Uterus (tissue), 2 donors: ENCODE results near the gene AMDHD1.

ENCODE experiments used
- POLR2A ChIP-seq, 2 donors: fragments of 450-650 bp; IDR thresholded peaks; one replicate each; pipeline ENCODE4 v1.6.1; 2016; ENCODE audit warnings: antibody characterized with exemption in 2 of 2, mild to moderate bottlenecking in 1 of 2, moderate library complexity in 1 of 2
- TF ChIP-seq, protein P1 (sequence below), 4 experiments: fragments of 200-600 bp in 2 of 4; fragments of 450-650 bp in 2 of 4; sonication (generic) in 2 of 4; IDR thresholded peaks; one replicate each; pipeline ENCODE4 v1.5.1; 2016 to 2019; ENCODE audit warnings: antibody characterized with exemption in 4 of 4, mild to moderate bottlenecking in 2 of 4, moderate library complexity in 1 of 4

GRCh38 chr12:95986635-95987570, 43.8 kb downstream of the AMDHD1 start:
- TF ChIP-seq, protein P1, sequence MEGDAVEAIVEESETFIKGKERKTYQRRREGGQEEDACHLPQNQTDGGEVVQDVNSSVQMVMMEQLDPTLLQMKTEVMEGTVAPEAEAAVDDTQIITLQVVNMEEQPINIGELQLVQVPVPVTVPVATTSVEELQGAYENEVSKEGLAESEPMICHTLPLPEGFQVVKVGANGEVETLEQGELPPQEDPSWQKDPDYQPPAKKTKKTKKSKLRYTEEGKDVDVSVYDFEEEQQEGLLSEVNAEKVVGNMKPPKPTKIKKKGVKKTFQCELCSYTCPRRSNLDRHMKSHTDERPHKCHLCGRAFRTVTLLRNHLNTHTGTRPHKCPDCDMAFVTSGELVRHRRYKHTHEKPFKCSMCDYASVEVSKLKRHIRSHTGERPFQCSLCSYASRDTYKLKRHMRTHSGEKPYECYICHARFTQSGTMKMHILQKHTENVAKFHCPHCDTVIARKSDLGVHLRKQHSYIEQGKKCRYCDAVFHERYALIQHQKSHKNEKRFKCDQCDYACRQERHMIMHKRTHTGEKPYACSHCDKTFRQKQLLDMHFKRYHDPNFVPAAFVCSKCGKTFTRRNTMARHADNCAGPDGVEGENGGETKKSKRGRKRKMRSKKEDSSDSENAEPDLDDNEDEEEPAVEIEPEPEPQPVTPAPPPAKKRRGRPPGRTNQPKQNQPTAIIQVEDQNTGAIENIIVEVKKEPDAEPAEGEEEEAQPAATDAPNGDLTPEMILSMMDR (IDR thresholded peaks at IDR 0.05) = no peak
- TF ChIP-seq POLR2A (IDR thresholded peaks at IDR 0.05) = no peak
